Measurements from ENCODE around the gene KRTAP23-1. TPM values are rescaled to one million over a fixed set of nuclear protein-coding genes. Genes with fewer than 3 reads are reported as not detected.

The KRTAP23-1 gene
- total and polyA plus RNA-seq, 10 of the 15 experiments (the other 5 are each of a cell fraction or from before 2014, with no cell fraction given), result not detected

- in situ Hi-C loops (cut with MboI), result no loop called here
- intact Hi-C loops (cut with micrococcal nuclease; ENCODE audit: unreplicated experiment), result no loop called here
- no peak within 1 kb of the TSS for H3K4me3 ChIP-seq
- no peaks in the 10 kb centered on the region for H3K79me2 ChIP-seq (ENCODE audit: control insufficient read depth, insufficient read depth, low read length)
- BruUV-seq (replicated peaks), result no TSS peak
- no peak within 1 kb of the TSS for H2AFZ ChIP-seq (ENCODE audit: control insufficient read depth, low read depth, low read length)
- no peaks in the 10 kb centered on the region for H3K27me3 ChIP-seq (replicated peaks in 1 of 2; ENCODE audit: control insufficient read depth in 2 of 2, insufficient read depth in 2 of 2, low read length in 1 of 2)
- no peaks in the 10 kb centered on the region for H3K4me1 ChIP-seq (ENCODE audit: control insufficient read depth, insufficient read depth, low read length)
- H3K9me3 ChIP-seq (replicated peaks; ENCODE audit: control insufficient read depth, insufficient read depth, low read length), result no peaks in the 10 kb centered on the region
- SMC1A ChIA-PET (ENCODE audit: uncharacterized antibody, unreplicated experiment), result no interaction called here
- POLR2A ChIA-PET, result no interaction called here
- CTCF ChIA-PET, result no interaction called here
- 0% methylated on average over 4 of the region's 4 CpGs for WGBS (ENCODE audit: insufficient coverage, insufficient replicate concordance, low lambda C conversion rate, missing lambda C conversion rate)
- ATAC-seq, result no peak
- no peaks in the 10 kb centered on the region for H3K36me3 ChIP-seq (ENCODE audit: control insufficient read depth in 2 of 2, insufficient read depth in 2 of 2, low read length in 1 of 2)
- H4K20me1 ChIP-seq (ENCODE audit: control insufficient read depth, insufficient read depth), result no peaks in the 10 kb centered on the region
- TF ChIP-seq SPI1 (IDR thresholded peaks at IDR 0.05; ENCODE audit: borderline replicate concordance, insufficient read depth, low read depth, low read length) (no peak), ATF3 (IDR thresholded peaks at IDR 0.05; ENCODE audit: borderline replicate concordance, extremely low read depth, low read depth, low read length) (no peak), CREB1 (IDR thresholded peaks at IDR 0.05; ENCODE audit: low read depth) (no peak), ZZZ3 (IDR thresholded peaks at IDR 0.05; ENCODE audit: control insufficient read depth, insufficient read length, low read depth) (no peak), ETV6 (conservative IDR thresholded peaks at IDR 0.05 in 1 of 2, IDR thresholded peaks at IDR 0.05 in 1 of 2; ENCODE audit: borderline replicate concordance in 1 of 2, low read depth in 1 of 2) (no peak), FOS (IDR thresholded peaks at IDR 0.05; ENCODE audit: borderline replicate concordance, extremely low read depth, insufficient read length) (no peak), TAF1 (IDR thresholded peaks at IDR 0.05; ENCODE audit: borderline replicate concordance, low read depth, low read length) (no peak), IKZF2 (IDR thresholded peaks at IDR 0.05) (no peak), SREBF1 (IDR thresholded peaks at IDR 0.05; ENCODE audit: low read length) (no peak), NFXL1 (IDR thresholded peaks at IDR 0.05; ENCODE audit: borderline replicate concordance) (no peak), RBBP5 (conservative IDR thresholded peaks at IDR 0.05) (no peak), EGR1 (IDR thresholded peaks at IDR 0.05; ENCODE audit: borderline replicate concordance in 1 of 2, low read depth in 2 of 2, low read length in 2 of 2) (no peak)
- TF ChIP-seq, protein P1, sequence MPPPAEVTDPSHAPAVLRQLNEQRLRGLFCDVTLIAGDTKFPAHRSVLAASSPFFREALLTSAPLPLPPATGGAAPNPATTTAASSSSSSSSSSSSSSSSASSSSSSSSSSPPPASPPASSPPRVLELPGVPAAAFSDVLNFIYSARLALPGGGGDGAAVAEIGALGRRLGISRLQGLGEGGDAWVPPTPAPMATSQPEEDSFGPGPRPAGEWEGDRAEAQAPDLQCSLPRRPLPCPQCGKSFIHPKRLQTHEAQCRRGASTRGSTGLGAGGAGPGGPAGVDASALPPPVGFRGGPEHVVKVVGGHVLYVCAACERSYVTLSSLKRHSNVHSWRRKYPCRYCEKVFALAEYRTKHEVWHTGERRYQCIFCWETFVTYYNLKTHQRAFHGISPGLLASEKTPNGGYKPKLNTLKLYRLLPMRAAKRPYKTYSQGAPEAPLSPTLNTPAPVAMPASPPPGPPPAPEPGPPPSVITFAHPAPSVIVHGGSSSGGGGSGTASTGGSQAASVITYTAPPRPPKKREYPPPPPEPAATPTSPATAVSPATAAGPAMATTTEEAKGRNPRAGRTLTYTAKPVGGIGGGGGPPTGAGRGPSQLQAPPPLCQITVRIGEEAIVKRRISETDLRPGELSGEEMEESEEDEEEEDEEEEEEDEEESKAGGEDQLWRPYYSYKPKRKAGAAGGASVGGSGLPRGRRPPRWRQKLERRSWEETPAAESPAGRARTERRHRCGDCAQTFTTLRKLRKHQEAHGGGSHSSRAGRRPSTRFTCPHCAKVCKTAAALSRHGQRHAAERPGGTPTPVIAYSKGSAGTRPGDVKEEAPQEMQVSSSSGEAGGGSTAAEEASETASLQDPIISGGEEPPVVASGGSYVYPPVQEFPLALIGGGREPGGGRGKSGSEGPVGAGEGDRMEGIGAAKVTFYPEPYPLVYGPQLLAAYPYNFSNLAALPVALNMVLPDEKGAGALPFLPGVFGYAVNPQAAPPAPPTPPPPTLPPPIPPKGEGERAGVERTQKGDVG (CRISPR knock-in tag; IDR thresholded peaks at IDR 0.05), result no peak
- H3K27ac ChIP-seq (ENCODE audit: control insufficient read depth, insufficient read depth), result no peak within 1 kb of the TSS
- DNase-seq (ENCODE audit: low read depth, low spot score), result no peak
- RAD21 ChIA-PET (ENCODE audit: unreplicated experiment), result no interaction called here
- no peak within 1 kb of the TSS for H3K9ac ChIP-seq (ENCODE audit: control insufficient read depth, insufficient read depth, low read length)
- no peak for FAIRE-seq
- no peak within 1 kb of the TSS for H3K4me2 ChIP-seq (ENCODE audit: control insufficient read depth, insufficient read depth)
These were observed 47.3 kb upstream of the KRTAP23-1 start, which contains the start of gene KRTAP13-1 for GRCh38 chr21:30395731-30396130. Gene KRTAP13-1 (plus strand): TSS chr21:30396031. CDS start chr21:30396087, 56 bp downstream.
